ENCODE measurements around the gene ZNF740. TPM values are rescaled to one million over a fixed set of nuclear protein-coding genes. Genes with fewer than 3 reads are reported as not detected.
"Not testable (repeated sequence)": the region's sequence is repeated elsewhere in the genome, so short reads cannot be mapped to it uniquely, and the experiment has no call there.

Gene ZNF740
- polyA plus RNA-seq, 4 donors = 65.7 to 81.2 (median 71.4) TPM

DNA sequence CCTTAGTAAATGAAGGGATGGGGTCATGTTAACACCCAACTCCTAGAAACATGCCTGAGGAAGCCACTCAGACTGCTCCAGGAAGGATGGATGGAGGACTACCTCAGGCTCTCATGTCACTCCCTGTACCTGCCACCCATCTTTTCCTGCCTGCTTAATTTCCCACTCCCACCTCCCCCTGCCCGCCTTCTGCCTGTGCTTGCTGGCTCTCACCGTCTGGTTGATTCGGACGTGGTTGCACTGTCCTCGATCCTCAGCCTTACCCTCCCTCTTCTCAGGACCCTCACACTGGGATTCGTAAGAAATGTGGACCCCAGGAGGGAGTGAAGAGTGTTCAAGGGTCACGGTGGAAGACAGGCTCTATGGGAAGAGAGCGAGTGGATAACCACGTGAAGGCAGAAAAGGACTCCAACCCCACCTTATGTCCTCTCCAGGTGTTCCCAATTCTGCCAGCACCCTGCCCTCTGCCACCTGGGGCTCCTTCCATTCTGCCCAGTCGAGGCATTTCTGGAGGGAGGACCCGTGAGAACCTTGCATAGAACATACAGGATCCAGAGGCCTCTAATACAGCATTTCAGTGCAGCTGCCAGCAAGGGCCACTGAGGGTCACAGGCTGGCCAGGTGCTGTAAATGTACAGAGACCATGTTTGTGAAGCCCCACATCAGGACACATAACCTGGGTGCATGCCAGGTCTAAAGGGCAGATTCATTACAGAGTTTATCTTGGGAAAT, 13.6 kb downstream of the ZNF740 start:
- DNase-seq (ENCODE audit: low read depth in 4 of 4, low spot score in 3 of 4) = no peak

DNA sequence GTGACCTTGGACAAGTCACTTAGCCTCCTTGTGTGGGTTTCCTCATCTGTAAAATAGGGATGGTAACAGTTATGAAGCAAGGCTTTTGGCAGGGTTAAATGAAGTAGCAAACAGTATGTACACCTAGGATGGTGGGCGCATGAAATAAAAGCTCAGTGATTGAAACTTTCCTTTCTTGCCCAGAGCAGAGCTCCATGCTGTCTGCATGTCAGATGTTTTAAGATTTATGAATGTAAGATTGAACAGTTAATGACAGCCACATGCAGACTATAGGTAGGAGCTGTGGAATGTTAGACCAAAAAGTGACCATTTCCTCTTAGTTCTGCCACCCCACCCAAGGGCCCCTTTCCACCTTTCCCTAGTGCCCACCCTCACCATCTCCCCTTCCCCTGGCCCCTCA, 14.5 kb downstream of the ZNF740 start:
- no peak for DNase-seq (ENCODE audit: low read depth in 4 of 4, low spot score in 3 of 4)

DNA sequence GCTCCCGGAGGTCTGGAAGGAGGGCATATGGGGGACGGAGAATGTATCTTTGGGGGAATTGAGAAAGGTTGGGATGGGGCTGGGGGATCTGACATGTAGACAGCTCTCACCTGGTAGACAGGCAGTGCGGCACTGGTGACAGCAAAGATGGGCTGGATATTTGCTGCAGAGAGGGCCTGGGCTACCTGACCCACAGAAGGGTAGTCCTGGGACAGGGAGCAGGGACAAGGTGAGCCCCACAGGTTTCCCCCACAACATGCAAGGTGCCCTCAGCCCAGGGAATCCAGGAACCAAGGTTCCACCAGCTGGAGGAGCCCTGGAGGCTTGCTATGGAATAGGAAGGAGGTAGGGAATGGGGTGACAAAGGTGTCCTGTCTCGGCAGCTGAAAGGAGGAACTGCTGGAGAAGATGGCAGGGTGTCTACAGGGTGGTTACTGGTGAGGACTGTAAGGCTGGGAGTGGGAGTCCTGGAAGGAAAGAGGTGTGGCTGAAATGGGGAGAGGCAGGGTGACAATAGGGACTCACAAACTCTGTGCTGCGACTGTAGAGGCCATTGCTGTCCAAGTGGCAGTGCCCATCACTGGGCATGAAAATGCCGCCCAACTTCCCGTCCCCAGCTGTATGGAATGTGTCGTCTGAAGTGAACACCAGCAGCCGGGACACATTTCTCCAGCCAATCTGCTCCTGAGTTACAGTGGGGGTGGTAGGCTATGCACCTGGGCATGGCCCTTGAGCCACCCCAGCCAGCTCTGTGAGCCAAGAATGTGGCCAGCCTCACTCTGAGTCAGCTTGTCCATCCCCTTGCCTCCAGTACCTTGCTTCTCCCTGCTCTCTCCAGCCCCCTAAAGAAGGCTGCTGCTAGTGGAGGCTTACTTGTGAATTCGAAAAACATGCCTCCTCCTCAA, 15.2 kb downstream of the ZNF740 start:
- no peak for DNase-seq (ENCODE audit: low read depth in 4 of 4, low spot score in 3 of 4)

DNA sequence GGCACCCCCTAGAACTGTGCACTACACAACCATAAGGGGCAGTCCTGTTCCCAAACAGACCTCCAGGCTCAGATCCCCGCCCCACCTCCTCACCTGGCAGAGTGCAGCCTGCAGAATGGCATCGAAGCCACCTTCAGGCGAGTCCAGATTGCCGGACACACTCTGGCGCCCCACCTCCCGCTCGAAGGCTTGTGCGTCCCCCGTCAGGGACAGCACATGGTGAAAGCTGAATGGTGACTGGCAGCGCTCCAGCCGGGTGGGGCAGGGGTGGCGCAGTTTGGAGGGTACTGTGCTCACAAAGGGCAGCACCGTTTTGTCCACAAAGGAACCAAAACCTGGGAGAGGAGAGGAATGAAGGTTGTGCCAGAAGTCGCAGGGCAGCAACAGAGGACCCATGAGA, 16.0 kb downstream of the ZNF740 start:
- DNase-seq (ENCODE audit: low read depth in 4 of 4, low spot score in 3 of 4) = no peak

DNA sequence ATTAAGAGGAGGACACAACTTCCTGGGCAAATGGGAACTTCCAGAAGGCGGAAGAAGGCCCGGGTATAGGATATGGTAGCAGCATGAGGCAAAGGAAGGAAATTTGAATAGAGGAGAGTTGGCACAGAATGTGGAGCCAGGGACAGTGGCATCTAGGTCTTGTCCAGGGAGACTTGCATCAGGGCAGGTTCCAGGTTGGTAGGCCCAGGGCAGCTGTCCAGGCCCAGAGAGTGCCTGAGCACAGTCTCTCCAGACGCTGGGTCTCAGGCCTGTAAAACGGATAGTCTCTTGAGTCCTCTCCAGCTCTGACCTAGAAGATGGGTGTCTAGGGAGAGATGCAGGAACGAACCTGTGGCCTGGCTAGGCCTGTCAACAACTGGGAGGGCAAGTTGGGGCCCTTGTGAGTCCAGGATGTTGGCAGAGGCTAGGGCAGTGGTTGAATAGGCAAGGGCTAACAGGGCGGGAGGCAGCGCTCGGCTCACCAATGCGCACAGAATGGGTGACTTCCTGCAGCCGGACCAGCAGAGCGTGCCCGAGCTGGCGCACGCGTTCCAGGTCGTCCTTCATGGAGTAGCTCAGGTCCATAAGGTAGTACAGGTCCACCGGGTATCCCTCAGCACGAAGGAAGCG, 16.6 kb downstream of the ZNF740 start:
- DNase-seq (ENCODE audit: low read depth in 4 of 4, low spot score in 3 of 4) = no peak

DNA sequence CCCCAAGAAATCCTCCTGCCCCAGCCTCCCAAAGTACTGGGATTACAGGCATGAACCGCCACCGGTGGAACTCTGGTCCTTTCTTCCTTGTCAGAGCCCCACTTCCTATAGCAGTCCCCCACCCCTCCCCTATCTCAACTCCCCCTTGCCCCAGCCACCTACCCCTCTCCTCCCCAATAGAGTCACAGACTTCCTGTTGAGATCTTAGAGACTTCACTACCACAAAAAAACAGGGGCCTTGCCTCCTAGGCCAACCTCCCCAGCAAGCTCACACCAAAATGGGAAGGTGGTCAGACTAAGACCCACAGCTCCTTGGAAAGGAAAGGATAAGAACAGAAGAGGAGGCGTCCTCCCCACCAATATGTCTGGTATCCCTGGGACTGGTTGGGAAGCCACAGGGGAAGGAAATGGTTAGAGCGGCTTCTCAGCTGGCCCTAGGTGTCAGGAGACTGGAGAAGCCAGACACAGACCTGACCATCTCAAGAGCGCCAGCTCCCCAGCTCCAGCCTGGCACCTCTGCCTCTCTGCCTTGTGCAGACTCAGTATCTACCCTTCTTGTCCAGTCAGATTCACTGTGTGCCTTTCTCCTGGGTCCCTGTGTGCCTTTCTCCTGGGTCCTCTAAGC, 18.1 kb downstream of the ZNF740 start:
- no peak for DNase-seq (ENCODE audit: low read depth in 4 of 4, low spot score in 3 of 4)

DNA sequence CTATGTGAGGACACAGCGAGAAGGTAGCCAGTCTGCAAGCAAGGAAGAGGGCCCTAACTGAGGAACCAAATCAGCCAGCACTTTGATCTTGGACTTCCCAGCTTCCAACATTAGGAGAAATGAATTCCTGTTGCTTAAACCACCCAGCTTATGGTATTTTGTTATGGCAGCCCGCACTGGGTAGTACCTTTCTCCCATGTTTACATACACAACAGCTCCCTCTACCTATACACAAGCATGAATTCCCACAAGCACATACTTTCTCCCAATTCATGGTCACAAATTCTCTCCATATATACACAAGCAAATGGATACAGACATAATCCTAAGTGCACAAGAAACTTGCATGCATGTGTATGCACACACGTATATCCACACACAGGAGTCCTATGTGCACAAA, 19.2 kb downstream of the ZNF740 start:
- DNase-seq (ENCODE audit: low read depth in 4 of 4, low spot score in 3 of 4) = no peak

DNA sequence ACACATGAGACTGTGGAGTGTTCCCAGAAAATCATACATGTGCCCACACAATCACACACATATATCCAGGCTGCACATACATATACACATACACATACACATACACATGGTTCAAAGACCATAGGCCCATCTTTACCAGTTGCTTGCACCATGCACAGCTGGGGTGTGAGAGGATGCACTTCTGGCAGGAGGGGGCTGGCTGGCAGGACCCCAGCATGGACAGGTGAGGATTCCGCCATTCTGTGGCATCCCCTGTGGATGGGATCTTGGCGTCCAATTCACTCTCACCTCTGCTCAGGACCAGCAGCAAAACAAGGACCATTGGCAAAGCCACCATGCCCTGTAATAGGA, 19.6 kb downstream of the ZNF740 start:
- no peak for DNase-seq (ENCODE audit: low read depth in 4 of 4, low spot score in 3 of 4)

DNA sequence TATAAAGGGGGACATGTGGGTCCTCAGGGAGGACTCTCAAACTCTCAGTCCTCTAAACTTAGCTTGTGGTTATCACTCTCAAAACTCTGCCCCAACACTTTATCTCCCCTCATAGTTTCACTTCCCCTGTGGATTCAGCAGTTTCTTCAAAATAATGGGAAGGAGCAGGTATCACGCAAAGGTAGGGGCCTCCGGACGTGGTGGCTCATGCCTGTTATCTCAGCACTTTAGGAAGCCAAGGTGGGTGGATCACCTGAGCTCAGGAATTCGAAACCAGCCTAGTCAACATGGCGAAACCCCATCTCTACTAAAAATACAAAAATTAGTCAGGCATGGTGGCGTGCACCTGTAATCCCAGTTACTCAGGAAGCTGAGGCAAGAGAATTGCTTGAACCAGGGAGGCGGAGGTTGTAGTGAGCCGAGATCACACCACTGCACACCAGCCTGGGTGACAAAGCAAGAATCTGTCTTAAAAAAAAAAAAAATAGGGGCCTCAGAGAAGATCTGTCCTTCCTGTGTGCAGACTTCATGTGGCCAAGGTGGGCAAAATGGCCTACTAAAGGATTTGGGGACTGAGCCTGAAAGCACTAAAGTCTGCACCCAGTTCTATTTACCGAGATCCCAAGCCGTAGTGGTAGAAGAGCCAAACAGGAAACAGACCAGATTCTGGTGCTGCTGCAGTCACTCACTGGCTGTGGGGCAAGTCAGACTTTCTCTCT, 20.1 kb downstream of the ZNF740 start:
- DNase-seq (ENCODE audit: low read depth in 4 of 4, low spot score in 3 of 4) = no peak

DNA sequence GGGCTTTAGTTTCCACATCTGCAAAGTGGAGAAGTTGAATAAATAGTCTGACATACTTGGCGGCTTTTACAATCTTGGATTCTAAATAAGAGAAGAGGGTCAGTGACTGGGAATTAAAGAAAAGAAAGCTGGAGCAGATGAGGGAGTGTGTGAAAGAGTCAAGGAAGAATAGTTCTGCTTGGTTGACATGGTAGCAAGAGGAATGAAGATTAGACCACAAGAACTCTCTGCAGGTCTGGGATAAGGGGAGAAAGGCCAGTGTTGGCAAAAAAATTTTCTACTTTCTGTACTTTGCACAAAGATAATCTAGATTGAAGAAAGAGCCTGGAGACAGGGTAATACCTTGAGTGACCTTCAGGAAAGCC, 20.6 kb downstream of the ZNF740 start:
- DNase-seq (ENCODE audit: low read depth in 4 of 4, low spot score in 3 of 4) = no peak

DNA sequence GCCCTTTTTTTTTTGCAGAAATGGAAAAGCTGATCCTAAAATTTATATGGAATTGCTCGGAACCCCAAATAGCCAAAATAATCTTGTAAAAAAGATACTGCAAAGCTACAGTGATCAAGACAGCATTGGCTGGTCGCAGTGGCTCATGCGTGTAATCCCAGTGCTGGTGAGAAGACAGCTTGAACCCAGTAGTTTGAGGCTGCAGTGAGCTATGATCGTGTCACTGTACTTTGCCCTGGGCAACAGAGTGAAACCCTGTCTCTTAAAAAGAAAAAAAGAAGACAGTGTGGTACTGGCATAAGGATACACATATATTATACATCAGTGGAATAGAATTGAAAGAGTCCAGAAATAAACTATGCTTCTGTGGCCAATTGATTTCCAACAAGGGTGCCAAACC, 21.1 kb downstream of the ZNF740 start:
- DNase-seq (ENCODE audit: low read depth in 4 of 4, low spot score in 3 of 4) = no peak

DNA sequence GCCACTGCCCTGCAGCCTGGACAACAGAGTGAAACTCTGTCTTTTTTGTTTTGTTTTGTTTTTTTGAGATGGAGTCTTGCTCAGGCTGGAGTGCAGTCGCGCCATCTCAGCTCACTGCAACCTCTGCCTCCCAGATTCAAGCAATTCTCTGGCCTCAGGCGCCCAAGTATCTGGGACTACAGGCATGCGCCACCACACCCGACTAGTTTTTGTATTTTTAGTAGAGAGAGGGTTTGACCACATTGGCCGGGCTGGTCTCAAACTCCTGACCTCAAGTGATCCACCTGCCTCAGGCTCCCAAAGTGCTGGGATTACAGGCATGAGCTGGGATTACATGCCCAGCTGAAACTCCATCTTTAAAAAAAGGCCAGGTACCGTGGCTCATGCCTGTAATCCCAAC, 21.8 kb downstream of the ZNF740 start:
- not testable (repeated sequence) for DNase-seq (ENCODE audit: low read depth in 4 of 4, low spot score in 3 of 4)

DNA sequence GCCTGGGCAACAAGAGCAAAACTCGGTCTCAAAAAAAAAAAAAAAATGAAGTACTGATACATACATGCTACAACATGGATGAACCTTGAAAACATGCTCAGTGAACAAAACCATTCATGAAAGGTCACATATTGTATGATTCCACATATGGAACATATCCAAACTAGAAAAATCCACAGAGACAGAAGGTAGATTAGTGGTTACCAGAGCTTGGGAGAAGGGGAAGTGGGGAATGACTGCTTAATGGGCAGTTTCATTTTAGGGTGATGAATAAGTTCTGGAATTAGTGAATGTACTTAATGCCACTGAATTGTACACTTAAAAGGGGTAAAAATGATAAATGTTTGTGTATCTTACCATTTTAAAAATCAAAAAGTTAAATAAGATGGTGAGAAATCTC, 23.8 kb downstream of the ZNF740 start:
- no peak for DNase-seq (ENCODE audit: low read depth in 4 of 4, low spot score in 3 of 4)

DNA sequence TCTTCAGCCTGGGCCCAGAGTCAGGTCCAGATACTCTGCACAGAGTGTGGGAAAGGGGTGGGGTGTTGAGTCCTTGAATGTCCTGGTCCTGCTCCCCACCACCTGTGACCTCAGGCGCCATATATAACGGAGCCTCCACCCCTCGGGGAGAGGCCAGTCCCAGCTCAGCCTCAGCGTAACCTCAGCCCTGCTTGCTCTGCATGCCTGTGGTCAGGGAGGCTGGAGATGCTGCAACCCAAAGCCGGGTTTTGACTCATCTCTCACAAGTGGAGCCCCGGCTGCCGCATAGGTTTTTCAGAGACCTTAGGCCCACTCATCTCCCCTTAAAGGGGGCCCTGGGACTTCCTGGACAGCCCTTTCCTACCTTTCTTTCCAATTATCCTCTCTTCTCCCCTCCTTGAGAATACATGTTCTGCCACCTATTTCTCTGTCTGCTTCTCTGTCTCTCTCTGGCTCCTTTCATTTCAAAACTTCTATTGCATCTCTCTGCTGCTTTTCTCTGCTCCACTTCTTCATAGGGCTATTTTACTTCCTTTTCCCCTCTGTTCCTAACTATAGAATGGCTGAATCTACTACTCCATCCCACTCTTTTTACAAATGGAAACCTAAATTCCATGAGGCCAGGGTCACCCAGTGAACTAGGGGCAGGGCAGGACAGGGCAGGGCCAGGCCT, 25.4 kb downstream of the ZNF740 start:
- DNase-seq (ENCODE audit: low read depth in 4 of 4, low spot score in 3 of 4) = no peak

DNA sequence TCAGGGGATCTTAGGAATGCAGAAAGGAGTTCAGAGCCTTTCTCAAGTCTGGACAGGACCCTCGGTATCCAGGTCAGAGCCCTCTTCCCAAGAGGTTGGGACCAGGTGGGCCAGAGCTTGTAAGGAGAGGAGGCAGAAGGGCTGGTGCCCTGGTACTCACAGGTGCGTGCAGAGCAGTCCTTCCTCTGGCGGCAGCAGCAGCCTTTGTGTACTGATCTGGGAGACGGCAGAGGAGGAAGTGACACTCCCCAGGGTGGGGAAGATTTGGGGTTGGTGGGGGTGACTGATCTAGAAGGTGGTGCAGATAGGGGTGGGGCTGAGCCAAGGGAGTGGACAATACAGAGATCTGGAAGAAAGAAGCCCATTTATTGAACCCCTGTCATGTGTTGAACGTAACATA, 26.5 kb downstream of the ZNF740 start, which contains the start of gene ITGB7:
Gene ITGB7 (minus strand): TSS at position 210 of the 400 bp plus-strand sequence. CDS start 6,808 bp downstream, outside the sequence.
- no peak for DNase-seq (ENCODE audit: low read depth in 4 of 4, low spot score in 3 of 4)

DNA sequence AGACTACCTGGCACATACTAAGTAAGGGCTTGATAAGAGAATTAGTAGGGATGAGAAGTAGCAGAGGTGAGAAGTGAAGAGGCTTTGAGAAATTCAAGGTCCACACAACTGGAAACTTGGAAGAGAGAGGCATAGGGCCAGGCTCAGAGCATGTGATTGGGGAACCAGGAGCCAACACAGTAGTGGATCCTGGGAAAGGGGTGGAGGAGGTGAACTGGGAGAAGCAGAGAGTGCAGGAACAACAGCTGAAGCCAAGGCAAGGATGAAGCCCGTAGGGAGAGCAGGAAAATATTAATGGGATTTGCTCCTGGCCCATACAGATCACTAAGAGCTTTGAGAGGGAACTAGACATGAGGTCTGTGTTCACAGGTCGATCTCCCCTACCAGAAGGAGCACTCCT, 27.9 kb downstream of the ZNF740 start:
- no peak for DNase-seq (ENCODE audit: low read depth in 4 of 4, low spot score in 3 of 4)

DNA sequence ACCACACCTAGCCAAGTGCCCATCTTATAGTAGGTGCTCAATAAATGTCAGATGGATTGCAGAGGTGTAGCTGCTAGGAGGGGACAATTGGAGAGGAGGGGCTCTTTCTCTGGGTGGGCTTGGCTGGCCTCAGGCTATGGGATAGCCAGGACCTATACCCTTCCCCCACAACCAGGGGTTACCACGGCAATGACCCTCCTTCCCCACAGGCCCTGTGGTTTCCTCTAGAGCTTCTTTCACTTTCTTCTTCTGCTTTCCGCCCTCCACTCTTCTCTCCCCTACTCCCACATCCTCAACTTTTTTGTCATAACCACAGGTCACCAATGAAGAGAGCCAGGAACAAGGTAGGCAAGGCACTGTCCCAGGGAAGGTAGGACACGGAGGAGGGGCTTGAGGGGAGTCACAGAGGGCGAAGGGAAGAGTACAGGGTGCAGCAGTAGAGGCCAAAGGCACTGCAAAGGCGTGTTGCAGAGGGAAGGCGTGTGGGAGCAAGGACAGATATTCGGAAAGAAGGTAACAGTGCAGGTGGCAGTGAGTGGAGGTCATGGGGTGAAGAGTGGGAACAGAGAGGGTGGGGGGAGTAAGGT, 28.4 kb downstream of the ZNF740 start:
- DNase-seq (ENCODE audit: low read depth in 4 of 4, low spot score in 3 of 4) = no peak

DNA sequence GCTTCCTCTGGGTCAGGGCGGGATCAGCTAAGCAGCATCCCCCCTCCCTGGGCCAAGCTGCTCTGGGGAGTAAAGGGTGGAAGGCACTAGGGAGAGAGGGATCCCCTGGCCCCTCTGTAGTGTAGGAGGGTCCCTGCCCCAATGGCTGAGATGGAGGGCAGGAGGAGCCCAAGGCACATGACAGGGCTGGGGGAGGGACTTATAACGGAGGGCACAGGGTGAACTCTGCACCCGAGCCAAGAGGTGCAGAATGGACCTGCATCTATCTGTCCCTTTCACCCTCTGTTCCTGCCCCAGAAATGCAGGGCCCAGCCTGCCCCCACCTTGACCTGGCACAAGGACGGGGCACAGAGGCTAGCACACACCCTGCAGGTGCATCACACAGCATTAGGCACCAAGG, 30.3 kb downstream of the ZNF740 start:
- DNase-seq (ENCODE audit: low read depth in 4 of 4, low spot score in 3 of 4) = no peak
